Vagina (tissue), 2 donors: ENCODE results near the gene SH3BGR.

Experiments
- CTCF ChIP-seq, 3 experiments: fragments of 450-650 bp in 2 of 3; fragments of 200-600 bp in 1 of 3; sonication (generic) in 1 of 3; IDR thresholded peaks; one replicate each; pipeline ENCODE4 v1.5.1; 2017 to 2019; ENCODE audit warnings: antibody characterized with exemption in 3 of 3, mild to moderate bottlenecking in 2 of 3, moderate library complexity in 2 of 3
- POLR2A ChIP-seq, 2 donors: fragments of 450-650 bp; IDR thresholded peaks; one replicate each; pipeline ENCODE4 v1.6.1; 2017; ENCODE audit warnings: antibody characterized with exemption in 2 of 2, mild to moderate bottlenecking in 2 of 2, moderate library complexity in 2 of 2
- POLR2AphosphoS5 ChIP-seq, 2 donors: sonication (generic); formaldehyde crosslinking; IDR thresholded peaks; one replicate each; pipeline ENCODE4 v1.9.0; 2017; ENCODE audit warnings: antibody characterized with exemption in 2 of 2, mild to moderate bottlenecking in 2 of 2, low read depth in 1 of 2; ENCODE audit not compliant: insufficient read depth in 1 of 2

- TF ChIP-seq POLR2A (IDR thresholded peaks at IDR 0.05) (no peak), CTCF (IDR thresholded peaks at IDR 0.05) (no peak), POLR2AphosphoS5 (IDR thresholded peaks at IDR 0.05; ENCODE audit: insufficient read depth in 1 of 2, low read depth in 1 of 2) (no peak)
Observed at GRCh38 chr21:39525129-39525528, 73.4 kb downstream of the SH3BGR start.
